22Rv1 (cell line): ENCODE data around the gene SLC49A3.

ENCODE experiments used
- CTCF ChIP-seq: fragments of 450-650 bp; IDR thresholded peaks from 2 replicates; pipeline ENCODE4 v1.5.1; 2017; ENCODE audit warnings: mild to moderate bottlenecking
- ZFX ChIP-seq: fragments of 450-650 bp; IDR thresholded peaks from 2 replicates; pipeline ENCODE4 v1.6.1; 2017; ENCODE audit warnings: antibody characterized with exemption, borderline replicate concordance

DNA sequence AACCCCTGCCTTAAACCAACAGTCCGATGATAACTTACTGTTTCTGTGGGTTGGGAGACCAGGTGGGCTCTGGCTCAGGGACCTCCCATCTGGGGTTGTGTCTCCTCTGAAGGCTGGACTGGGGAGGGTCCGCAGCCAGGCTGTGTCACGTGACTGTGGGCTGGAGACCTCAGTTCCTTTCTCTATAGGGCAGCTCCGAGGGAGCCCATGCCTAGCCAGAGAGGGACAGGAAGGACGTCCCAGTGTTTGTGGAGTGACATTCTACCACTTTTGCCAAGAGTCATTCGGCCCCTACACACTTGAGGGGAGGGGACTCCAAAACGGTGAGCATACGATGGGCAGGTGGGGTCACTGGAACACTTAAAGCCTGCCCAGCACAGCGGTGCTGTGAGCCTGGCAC, 21.2 kb upstream of the SLC49A3 start:
- TF ChIP-seq ZFX (no peak), CTCF (no peak)
